GM18520 (cell line): ENCODE data around the gene KRTAP5-5.

Source experiments
- ATAC-seq: cut with Tn5 transposase; IDR thresholded peaks from one replicate; pipeline ENCODE4 v1.9.1; 2021; ENCODE audit not compliant: unreplicated experiment

The KRTAP5-5 gene

GRCh38 chr11:1673446-1674172, 44.0 kb downstream of the KRTAP5-5 start:
- no peak for ATAC-seq

DNA sequence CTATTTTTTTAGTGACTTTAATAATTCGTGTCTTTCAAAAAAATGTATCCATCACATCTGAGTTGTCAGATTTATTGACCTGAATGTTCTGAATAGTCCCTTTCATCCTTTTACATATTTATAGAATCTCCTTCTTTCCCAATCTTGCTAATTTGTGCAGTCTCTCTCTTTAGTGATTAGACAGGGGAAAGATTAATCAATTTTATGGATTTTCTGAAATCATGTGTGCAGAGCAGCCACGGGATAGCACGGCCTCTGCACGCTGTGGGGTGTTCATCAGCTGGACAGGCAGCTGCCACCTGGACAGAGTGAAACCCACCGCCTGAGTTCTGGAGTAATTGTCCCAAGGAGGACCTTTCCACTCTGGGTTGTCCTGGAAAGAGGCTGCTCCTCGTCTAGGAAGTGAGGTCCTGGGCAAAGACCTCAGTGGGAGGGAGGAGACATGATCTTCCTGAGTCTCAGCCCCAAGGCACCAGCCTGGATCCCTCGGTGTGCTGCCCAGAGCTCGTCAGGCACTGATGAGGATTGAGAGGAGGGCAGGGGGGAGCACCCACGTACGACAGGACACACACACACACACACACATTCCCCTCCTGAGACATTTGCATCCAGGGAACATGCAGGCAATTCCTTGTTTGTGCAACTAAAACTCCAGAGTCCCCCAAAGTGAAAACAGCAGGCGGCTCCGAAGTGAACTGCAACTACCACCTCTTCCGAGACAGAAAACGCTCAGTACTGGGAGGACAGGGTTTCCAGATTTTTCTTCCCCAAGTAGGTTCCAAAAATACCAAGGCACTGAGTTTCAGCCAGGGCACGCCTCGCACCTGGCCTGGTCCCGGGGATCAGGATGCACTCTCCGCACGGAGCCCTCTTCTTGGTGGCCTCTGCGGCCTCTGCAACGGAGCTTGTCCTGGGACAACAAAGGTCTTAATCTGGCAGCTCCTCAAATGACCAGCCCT, 44.9 kb downstream of the KRTAP5-5 start:
- ATAC-seq = no peak

GRCh38 chr11:1675536-1676228, 46.1 kb downstream of the KRTAP5-5 start:
- ATAC-seq = no peak

- ATAC-seq = no peak
These were observed 46.7 kb downstream of the KRTAP5-5 start for GRCh38 chr11:1676229-1676740.

GRCh38 chr11:1679881-1680280, 50.3 kb downstream of the KRTAP5-5 start:
- ATAC-seq = no peak
